ENCODE measurements around the gene C8A. TPM values are rescaled to one million over a fixed set of nuclear protein-coding genes. Genes with fewer than 3 reads are reported as not detected.

The C8A gene
- total RNA-seq, 1 donor from 2014 or later = 10.7 TPM

- no peak for DNase-seq (ENCODE audit: low spot score)
Observed at GRCh38 chr1:56967355-56967754, 112.8 kb downstream of the C8A start.

Other genes with a start within 250 kb of the C8A start
- 11.9 TPM for gene PRKAA2, start 209.5 kb upstream of the C8A start, total RNA-seq
- not detected for gene FYB2, start 35.4 kb upstream of the C8A start, total RNA-seq
- 1.9 TPM for gene C8B, start 111.2 kb downstream of the C8A start, total RNA-seq